Measurements from ENCODE around the gene SOST.
A peak's percentile ranks its signal among the peaks of the same experiment; 100 is the strongest.
"Not testable (repeated sequence)": the region's sequence is repeated elsewhere in the genome, so short reads cannot be mapped to it uniquely, and the experiment has no call there.

SOST gene

DNA sequence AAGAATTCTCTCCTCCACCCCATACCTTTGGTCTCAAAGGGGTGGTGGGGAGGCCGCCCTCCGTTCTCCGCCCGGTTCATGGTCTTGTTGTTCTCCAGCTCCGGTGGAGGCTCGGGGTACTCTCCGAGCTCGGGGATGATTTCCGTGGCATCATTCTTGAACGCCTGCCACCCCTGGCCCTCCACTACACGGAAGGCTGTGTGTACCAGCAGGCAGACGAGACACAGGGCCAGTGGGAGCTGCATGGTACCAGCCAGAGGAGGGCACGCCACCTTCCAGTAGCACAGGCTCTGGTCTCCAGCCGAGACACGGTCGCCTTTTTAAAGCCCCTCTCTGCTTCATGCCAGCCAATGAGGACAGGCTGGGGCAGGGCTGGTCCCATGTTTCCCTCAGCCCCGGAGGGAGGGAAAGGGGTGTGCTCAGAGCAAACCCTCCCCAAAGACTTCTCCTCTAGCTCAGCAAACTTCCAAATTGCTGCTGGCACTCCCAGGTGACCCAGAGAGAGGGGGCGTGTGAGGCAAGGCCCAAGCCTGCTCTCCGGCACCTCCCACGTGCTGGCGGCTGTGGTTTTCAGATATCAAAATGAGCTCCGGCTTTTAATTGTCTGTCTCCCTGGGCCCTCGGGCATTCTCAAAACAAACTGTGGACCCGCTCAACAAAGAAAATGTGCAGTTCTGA, at the start of gene SOST:
Gene SOST, minus strand, starts transcription at position 295 of the 678 bp plus-strand sequence. Its CDS starts 50 bp downstream, at position 245.
- DNase-seq (ENCODE audit: low read depth, low spot score), result no peak

DNA sequence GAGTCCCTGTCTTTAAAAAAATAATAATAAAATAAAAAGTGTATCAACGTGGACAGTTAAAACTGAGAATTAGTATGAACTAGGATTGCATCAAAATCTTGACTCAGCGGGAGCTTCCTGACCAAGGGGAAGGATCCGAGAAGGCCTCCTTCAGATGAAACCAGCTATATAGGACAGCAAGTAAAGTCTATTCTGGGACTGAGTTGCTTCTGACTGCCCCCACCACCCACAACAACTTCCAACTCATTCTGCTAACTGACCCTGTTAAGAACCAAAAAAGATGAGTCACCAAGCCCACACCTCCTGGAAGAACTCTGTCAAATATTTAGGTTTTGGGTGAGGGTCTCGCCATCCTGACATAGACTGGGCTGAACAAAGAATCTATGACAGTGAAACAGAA, 49.5 kb upstream of the SOST start:
- DNase-seq (ENCODE audit: low read depth, low spot score), result no peak

DNA sequence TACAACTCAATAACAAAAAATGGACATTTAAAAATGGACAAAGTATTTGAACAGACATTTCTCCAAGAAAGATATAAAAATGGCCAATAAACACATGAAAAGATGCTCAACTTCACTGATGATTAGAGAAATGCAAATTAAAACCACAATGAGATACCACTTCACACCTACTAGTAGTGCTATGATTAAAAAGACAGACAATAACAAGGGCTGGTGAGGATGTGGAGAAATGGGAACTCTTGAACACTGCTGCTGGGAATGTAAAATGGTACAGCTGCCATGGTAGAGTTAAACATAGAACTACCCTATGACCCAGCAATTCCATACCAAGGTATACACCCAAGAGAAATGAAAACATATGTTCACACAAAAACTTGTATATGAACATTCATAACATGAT, 46.5 kb upstream of the SOST start:
- no peak for DNase-seq (ENCODE audit: low read depth, low spot score)

DNA sequence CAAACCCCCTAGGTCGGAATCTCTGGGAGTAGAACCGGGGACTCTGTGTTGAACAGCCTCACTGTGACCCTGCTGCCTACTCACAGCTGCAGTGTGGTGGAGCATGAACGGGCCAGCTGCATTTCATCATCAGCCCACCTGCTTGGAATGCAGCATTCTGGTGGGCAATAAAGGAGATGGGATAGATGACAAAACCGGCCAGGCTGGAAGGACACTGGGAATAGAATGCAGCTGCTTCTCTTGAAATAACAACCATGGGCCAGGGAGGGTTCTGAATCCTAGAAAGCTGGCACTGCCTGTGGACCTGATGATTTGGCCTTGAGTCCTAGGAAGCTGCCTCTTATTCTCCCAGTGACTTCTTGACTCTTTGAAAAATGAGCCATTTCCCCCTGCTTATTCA, 45.2 kb upstream of the SOST start:
- DNase-seq (ENCODE audit: low read depth, low spot score), result no peak

DNA sequence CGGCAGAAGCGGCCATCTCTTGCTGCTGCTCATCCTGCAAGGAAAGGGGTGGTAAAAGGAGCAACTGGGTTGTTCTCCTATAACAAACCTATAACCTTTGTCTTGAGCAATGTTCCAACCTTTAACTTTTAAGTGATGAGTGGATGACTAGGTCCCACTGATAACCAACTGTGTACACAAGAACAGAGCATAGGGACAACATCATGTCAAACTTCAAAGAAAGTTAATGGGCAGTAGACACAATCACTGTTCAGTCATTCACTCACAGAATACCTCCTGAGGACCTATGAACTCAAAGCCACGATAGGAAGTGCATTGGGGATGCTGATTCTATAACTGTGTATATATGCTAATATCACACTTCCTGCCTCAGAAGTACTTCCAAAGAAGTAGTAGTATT, 43.3 kb upstream of the SOST start:
- DNase-seq (ENCODE audit: low read depth, low spot score), result no peak

DNA sequence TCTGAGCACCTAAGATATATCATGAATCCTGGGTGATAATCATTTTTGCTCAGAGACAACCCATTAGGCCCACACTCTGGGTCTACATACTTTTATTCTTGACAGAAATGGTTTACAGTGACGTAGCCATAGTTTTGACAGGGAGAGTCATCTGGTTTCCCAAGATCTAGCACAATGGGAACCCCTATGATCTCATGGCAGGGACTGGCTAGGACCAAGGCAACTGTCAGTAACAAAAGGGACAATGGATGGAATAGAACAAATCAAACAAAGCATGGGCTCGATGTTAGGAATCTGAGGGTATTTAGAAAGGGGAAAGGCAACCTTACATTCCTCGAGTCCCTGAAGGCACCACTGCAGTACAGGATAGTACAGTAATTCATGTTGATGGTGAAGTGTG, 42.1 kb upstream of the SOST start:
- DNase-seq (ENCODE audit: low read depth, low spot score), result no peak

DNA sequence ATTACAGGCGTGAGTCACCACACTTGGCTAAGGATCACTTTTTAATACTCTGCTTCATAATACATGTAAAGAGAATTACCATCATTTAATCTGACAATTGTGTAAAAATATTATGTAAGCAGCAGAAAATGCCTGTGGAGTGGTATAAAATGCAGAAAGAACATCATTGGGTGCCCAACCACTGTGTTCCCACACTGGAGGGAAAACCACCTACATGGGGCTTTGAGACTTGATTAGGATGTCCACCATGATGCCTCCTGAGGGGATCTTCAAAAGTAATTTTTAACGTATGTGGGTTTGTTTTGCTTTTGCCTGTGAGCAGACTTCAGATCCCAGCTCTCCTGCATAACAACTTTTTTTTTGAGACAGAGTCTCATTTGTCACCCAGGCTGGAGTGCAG, 40.5 kb upstream of the SOST start:
- no peak for DNase-seq (ENCODE audit: low read depth, low spot score)

DNA sequence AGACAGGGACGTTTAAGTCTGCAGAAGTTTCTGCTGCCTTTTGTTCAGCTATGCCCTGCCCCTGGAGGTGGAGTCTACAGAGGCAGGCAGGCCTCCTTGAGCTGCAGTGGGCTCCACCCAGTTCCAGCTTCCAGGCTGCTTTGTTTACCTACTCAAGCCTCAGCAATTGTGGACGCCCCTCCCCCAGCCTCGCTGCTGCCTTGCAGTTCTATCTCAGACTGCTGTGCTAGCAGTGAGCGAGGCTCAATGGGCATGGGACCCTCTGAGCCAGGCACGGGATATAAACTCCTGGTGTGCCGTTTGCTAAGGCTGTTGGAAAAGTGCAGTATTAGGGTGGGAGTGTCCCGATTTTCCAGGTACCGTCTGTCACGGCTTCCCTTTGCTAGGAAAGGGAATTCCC, 39.4 kb upstream of the SOST start:
- not testable (repeated sequence) for DNase-seq (ENCODE audit: low read depth, low spot score)

DNA sequence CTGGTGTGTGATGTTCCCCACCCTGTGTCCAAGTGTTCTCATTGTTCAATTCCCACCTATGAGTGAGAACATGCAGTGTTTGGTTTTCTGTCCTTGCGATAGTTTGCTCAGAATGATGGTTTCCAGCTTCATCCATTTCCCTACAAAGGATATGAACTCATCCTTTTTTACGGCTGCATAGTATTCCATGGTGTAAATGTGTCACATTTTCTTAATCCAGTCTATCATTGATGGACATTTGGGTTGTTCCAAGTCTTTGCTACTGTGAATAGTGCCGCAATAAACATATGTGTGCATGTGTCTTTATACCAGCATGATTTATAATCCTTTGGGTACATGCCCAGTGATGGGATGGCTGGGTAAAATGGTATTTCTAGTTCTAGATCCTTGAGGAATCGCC, 34.1 kb upstream of the SOST start:
- not testable (repeated sequence) for DNase-seq (ENCODE audit: low read depth, low spot score)

DNA sequence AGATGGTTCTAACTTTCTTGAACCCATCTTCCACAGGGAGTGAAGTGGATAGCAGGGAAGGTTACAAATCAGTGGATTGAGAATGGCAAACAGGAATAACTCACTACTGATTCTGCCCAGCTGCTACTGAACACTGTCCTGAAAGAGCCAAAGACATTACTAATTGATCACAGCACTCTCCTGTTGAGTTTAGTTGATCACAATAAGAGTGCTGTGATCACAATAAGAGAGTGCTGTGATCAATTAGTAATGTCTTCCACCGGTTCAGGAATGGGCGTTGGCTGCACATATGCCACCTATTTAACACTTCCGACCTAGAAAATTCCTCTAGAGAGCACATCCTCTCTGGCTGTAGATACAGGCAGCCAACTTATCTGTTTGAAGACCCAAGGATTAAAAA, 33.0 kb upstream of the SOST start:
- DNase-seq (ENCODE audit: low read depth, low spot score), result no peak

DNA sequence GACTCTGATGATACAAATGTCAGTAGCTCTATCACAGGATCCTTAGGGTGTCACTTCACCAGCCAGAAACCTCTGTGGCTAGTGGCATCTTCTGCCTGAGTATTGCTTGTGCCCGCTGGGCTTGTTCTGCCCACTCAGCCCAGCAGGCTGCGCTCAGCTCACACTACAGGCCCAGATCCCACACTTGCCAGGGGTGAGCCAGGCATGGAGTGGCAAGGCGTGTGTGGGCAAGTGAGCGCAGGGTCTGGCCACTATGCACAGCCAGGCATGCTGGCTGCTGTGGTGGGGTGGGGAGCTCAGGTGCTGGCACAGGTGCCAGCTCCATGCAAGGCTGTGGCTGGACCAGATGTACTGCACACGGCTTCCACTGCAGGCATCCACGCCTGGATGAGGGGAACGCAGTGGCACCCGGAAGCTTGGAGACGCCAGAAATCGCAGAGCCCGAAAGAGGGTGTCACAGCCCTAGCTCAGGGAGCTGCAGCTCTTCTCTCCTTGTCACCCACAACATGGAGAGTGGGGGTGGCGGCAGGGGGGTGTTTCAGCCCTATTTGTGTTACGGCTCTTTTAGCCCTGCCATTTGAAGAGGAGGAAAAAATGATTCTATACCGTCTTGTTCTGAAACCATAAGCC, 31.8 kb upstream of the SOST start:
- no peak for DNase-seq (ENCODE audit: low read depth, low spot score)

DNA sequence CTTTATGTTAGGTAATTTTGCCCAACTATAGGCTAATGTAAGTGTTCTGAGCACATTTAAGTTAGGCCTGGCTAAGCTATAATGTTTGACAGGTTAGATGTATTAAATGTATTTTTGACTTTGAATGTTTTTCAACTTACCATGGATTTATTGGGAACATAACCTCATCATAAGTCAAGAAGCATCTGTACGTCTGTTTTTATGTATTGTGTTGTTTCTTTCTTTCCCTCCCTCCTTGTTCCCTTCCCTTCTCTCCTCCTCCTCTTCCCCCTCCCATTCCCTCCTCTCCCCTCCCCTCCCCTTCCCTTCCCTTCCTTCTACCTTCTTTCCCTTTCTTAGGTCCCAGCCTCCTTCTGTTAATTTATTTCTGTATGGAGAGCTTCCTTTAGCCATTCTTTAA, 30.9 kb upstream of the SOST start:
- DNase-seq (ENCODE audit: low read depth, low spot score), result no peak

DNA sequence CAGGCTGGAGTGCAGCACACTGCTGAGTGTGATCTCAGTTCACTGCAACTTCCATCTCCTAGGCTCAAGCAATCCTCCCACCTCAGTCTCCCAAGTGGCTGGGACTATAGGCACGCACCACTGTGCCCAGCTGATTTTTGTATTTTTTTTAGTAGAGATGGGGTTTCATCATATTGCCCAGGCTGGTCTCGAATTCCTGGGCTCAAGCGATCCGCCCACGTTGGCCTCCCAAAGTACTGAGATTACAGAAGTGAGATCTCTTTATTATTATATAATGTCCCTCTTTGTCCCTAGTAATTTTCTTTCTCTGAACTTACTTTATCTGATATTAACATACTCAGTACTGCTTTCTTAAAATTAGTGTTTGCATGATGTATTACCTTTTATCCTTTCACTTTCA, 29.9 kb upstream of the SOST start:
- no peak for DNase-seq (ENCODE audit: low read depth, low spot score)

DNA sequence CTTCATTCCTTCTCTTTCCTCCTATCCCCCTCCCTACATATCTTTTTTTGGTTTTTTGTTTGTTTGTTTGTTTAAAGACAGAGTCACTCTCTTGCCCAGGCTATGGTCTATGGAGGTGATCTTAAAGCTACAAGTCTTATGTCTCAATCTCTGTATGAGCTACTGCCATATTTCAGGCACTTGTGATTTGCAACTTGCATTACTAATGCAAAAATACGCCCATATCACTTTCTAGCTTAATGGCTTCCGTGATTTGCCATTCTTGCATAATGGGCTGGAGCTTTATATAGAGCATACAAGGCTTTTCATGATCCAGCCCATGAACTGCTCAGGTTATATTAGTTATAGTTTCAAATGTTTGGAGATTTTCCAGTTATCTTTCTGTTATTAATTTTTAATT, 29.1 kb upstream of the SOST start:
- no peak for DNase-seq (ENCODE audit: low read depth, low spot score)

DNA sequence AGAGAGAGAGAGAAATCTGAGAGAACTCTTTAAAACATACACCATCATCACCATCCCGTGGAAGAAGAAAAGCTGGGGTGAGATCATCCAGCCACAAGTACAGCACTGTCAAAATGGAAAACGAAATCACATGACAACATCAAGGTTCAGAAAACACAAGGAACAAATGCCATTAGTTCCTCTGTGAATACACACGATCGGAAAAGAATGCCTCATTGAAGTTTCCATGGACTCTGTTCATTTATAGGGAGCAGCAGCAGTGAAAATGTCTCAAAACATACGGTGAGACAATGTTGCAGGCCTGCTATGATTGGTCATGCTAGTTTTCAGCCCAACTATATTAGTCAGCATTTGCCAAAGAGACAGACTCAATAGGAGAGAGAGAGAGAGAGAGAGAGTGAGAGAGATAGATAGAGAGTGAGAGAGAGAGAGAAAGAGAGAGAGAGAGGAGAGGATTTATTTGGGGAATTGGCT, 26.1 kb upstream of the SOST start:
- no peak for DNase-seq (ENCODE audit: low read depth, low spot score)

DNA sequence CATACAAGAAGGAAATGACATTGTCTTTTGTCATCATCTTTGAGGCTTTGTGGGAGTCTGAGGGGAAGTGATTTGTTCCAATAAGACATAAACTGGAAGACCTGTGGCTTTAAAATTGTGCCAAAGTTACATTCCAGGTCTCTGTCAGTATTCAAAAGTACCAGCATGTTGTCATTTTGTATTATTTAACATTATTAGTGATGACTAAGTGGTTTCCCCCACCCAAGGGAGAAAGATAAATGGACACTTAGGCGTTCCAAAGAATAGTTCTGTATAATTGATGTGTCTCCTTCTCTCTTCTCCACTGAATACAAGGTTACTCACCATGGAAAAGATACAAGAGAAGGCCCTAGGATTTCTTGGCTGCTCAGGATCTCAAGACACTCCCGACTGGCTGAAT, 25.5 kb upstream of the SOST start:
- no peak for DNase-seq (ENCODE audit: low read depth, low spot score)

DNA sequence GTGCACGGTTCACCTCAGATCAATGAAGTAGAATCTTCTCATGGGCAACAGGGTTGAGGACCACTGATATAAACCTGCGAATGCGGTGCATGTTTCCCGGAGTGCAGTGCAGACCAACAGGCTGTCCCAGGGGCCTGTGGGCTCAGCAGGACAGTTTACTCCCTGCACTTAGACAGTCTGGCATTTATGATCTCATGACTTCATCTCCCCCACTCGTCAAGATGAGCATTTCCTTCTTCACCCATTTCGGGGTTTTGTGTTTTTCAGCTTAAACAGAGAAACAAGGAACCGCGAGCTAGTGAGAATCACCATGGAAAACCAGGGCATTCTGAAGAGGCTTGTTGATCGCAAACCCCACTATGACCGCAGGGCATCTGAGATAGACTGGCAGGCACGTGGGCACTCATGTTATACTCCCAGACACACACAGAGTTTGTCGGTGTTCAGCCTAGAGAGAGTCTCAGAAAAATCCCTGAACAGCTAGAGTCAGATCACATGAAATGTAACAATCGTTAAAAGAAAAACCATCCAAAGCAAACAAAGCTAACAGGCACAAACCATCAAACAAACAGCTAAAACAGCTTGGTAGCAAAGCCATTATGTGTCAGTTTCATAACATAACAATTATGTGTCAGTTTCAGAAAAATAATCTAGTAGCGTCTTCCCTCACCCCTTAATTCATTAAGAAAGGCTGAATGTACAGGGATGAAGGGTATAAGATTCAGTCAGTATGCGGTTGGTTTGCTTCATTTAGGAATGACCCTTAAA, 24.5 kb upstream of the SOST start:
- DNase-seq (ENCODE audit: low read depth, low spot score), result no peak

DNA sequence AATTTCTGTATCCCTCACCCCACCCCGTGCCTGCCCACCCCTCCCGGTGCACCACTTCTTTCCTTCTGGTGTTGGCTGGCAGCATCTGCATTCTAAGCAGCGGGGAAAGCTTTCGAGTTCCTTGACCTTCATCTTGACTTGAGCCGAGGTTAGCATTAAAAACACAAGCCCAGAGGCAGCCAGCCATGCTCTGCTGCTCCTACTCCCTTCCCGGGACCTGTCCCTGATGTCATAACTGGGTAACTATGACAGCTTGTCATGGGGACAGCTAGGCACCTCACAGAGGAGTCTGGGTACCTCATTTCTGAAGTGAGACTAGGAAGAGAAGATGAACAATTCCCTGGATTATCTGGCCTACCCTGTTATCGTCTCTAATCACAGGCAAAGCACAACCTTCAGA, 21.5 kb upstream of the SOST start, which contains the start of gene CFAP97D1:
Gene CFAP97D1, plus strand, starts transcription at position 301 of the 400 bp plus-strand sequence. Its CDS starts 28 bp downstream, at position 329.
- no peak for DNase-seq (ENCODE audit: low read depth, low spot score)

DNA sequence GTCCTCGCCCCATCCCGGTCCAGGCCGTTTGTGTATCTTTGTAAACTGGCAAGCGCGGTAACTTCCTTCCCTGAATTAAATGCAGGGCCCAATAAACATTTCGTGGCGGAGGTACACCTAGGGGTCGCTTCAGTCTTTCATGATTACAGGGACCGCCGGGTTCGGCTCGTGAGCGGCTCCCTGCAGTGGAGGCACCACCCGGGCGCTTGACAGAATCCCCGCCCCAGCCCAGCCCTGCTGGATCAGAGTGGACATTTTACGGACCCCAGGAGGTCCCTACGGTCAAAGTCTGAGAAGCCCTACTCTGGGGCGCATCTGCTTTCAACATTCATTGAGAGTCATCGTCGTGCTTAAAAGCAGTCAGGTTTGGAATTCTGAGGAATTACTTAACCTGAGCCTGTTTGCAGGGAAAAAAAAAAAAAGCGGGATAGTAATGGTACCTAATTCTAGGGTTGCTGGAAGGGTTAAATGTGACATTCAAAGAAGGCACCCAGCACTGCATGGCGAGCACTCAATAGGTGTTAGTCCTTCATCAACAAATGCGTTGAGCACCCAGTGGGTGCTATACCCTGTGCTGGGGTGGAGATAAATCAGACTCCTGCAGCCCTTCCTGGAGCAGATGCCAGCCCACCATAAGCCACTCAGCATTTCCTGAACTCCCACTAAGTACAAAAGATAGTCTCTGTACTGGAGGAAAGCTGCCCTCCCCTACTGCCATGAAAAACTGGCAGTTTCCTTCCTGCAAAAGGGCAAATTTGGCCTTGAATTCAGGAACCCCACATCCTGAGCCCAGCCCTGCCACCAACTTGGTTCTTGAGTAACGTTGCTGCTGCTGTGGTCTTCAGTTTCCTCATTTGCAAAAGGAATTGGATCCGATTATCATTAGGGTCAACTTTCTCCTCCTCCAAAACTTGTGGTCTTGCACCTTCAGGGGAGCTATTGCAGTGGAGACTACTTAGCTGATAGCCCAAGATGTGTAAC, 20.8 kb upstream of the SOST start:
- DNase-seq (ENCODE audit: low read depth, low spot score), result no peak

DNA sequence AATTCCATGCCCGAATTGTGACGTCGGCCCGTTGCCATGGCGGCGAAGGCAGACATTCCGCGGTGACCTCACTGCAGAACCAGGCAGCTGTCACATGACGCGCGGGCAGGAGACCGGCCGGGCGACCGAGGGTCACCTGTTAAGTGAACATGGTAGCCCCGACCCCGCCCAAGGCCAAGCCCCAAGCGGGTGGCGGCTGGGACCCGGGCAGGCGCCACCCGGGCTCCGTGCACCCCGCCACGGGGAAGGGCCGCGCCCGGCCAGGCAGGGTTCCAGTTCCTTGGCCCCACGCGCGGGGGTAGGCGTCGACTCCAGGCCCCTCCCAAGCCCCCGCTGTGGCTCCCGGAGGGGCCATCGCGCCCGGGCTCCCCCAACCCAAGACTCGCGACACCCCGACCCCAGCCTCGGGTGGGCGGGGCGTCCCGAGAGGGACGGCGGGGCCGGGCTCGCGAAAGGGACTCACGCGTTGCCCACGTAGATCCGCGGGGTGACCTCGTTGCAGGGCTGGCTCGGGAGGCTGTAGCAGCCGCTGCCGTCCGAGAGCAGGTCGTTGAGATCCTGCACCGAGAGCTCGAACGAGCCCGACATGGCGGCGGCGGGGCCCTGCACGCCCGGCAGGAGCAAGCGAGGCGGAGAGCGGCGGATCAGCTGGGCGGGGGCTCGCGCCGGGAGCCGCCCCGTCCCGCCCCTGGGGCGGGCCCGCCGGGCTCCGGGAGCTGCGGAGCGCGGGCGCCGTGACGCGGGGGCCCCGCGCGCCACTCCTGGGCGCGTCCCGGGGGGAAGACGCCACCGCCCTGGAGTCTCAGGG, 19.9 kb upstream of the SOST start, which contains the start of gene DUSP3:
Gene DUSP3, minus strand, starts transcription at position 641 of the 808 bp plus-strand sequence. Its CDS starts 53 bp downstream, at position 588.
- DNase-seq (ENCODE audit: low read depth, low spot score), result peak; percentile 70
